IPS-NIHi7 (cell line): Measurements from ENCODE around the gene TTC21A.

ENCODE experiments used
- DNase-seq: peaks from one replicate; pipeline ENCODE4 v3.0.0; 2012; ENCODE audit warnings: mixed read lengths; ENCODE audit errors: extremely low spot score

Gene TTC21A

DNA sequence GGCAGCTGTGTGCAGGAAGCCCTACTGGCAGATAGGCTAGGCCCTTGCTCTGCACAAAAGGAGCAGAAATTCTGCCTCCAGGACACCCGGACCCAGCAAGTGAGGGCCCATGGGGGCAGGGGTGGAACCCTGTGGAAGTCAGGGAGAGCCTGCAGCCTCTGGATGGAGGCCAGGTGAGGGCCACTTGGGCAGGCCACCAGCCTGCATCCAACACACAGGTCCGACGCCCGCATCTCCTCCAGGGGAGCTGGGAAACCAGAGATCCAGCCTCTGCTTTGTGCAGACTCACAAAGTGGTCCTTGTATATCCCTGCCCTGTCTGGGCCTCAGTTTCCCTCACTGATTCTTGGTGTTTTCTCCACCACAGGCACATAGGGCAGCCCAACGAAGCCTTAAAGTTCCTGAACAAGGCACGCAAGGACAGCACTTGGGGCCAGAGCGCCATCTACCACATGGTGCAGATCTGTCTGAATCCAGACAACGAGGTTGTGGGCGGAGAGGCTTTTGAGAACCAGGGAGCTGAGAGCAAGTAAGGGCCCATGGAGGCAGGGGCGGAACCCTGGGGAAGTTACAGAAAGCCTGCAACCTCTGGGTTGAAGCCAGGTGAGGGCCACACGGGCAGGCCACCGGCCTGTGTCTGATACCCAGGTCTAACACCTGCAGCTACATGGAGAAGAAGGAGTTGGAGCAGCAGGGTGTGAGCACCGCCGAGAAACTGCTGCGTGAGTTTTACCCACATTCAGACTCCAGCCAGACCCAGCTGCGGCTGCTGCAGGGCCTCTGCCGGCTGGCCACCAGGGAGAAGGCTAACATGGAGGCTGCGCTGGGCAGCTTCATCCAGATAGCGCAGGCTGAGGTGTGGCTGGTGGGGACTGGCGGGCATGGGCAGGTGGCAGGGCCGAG, 29.3 kb downstream of the TTC21A start:
- no peak for DNase-seq

DNA sequence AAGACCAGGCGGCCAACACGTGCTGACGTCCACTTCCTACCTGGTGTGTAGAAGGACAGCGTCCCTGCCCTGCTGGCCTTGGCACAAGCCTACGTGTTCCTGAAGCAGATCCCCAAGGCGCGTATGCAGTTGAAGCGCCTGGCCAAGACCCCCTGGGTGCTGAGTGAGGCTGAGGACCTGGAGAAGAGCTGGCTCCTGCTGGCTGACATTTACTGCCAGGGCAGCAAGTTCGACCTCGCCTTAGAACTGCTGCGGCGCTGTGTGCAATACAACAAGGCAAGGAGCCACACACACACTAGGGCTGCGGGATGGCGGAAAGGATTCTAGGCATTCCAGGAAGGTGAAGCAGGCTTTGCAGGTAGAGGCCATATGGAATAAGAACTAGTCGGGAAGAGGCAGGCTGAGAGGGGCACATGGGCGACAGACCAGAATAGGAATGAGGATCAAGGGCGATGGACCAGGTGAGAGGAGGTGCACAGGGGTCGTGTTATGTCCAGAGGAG, 30.0 kb downstream of the TTC21A start:
- no peak for DNase-seq

DNA sequence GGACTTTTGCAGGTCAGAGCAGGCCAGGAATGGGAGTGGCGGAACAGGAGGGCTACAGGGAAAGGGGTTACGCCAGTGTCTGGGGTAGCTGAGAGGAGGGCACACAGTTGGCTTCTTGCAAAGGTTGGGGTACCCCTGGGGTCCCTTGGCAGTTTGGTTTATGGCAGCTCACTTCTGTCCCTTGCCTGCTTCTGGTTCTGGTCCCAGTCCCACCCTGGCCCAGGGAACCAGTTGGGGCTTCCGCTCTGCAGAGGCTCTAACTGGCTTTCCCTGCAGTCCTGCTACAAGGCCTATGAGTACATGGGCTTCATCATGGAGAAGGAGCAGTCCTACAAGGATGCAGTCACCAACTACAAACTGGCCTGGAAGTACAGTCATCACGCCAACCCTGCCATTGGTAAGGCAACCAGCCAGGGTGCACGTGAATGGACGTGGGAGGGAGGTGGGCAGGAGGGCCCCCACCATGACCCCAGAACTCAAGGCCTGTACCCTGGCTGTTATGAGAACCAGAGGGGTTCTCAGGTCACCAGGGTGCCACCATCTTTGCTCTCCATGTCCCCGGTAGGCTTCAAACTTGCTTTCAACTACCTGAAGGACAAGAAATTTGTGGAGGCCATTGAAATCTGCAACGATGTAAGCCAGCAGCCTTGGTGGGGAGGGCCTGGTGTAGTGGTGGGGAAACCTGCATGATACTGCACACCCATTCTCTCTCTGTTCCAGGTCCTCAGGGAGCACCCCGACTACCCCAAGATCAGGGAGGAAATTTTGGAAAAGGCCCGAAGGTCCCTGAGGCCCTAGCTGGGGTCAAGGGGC, 30.7 kb downstream of the TTC21A start:
- DNase-seq: no peak

DNA sequence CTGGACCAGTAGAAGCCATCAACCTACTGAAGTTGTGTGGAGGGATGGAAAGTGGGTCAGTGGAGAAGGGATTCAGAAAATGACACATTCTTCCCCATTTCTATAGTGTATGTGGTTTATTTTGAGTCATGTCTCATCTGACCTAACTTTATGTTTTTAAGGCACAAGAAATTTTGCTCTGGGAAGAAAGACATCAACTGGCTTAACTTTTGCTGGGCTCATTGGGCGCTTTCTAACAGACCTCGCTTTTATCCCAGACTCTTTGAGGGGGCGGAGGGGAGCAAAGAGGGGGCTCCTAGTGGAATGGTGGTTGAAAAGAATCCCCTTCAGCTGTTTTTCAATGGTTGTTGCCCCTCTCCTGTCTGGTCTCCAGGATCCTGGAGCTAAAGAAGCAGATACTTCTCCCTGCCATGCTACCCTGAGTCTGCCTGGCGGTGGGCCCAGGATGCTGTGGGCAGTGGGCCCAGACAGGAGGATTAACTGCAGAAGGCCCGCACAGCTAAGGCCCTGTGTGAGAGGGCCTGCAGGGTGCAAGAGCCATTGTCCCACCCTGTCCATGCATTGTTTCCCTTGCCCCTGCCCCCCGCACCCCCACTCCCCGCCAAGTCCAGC, 31.4 kb downstream of the TTC21A start:
- DNase-seq: no peak

DNA sequence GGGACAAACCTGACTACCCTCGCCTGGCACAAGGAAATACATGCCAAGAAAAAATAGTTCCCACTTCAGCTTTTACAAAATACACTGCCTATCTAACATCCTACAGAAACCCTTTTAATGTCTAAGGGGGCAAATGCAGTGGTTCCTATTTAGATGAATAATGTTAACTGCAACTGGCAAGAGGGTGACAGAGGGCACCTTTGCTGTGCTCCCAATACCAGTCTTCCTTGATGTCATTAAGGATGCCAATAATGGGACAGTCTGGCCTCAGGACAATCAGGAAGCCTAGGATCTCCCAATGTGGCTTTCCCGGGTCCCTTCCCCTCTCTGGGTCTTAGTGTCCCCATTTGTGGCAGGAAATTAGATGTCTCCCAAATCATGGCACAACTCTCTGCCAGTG, 32.0 kb downstream of the TTC21A start:
- DNase-seq: no peak

DNA sequence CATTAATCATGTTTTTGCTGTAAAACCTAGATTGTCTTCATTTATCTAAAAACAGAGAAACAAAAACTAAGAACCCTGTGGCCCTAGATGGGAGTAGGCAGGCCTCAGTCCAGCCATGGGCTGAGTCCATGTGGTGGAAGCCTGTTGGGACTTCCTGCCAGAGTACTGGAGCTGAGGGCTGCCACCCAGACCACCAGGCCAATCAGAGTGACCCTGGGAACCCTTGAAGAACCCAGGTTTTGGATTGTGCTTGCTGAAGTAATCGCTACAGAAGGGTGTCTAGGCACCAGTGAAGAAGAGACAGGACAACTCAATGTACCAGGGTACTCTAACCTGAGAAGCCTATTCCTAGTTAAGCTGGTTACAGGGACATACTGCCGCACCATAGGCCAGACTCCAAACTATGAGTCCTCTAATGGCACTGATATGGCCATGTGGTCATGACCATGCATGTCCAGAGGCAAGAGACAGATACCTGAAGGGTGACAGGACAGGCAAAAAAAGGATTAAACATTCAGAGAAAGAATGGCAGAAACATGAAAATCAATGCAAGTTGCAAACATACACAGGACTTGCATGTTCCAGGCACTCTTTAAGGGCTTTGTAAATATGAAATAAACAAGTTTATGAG, 33.0 kb downstream of the TTC21A start:
- DNase-seq: no peak

DNA sequence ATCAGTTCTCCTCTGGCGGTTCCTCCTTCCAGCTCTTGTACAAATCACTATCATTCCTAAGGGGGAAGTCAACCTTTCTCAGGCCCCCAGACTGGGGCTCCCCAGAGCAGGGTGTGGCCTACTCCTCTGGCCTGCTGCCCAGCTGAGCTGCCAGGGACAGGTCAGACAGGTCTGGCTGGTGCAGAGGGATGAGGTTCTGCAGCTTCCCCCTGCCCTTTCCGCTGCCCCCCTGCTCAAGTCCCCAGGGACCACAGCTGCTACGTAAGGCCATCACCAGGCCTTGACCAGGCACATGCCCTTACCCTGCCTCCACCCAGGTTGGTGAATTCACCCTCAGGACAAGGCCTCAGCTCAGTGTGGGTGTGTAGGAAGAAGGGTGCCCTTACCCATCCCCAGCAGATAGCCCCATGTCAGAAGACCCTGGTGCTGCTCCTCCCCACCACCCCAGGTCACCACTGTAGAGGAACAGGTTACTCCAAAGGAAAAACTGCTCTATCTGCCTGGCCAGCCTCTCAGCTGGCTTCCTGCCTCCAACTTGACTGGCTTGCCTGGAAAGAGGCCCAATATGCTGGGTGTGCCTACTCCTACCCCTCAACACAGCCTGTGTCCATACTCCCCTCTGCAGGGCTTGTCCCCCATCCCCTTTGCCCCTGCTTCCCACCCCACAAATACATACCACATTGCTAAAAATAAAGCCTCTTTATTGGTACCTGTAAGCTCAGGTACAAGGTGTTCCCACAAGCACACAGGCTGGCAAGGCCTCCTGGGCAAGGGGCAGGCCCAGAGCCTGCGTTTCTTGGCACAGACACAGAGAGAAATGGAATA, 33.9 kb downstream of the TTC21A start:
- DNase-seq: no peak

DNA sequence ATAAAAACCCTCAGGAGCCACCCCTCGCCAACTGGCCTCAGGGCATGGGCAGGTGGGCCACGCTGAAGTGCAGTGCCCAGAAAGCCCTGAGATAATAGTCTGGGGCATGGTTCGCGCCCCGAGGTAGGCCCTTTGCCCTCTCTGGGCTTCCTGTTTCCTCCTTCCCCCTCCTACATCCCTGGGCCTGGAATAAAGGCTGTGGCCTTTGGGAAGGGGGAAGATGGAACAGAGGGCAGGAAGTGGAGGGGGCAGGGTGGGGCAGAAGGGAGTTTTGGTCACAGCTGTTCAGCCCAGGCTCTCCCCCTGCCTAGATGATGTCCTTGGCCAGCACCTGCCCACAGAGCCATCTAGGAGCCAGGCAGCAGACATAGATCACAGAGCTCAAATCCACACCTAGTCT, 34.6 kb downstream of the TTC21A start:
- DNase-seq: no peak

DNA sequence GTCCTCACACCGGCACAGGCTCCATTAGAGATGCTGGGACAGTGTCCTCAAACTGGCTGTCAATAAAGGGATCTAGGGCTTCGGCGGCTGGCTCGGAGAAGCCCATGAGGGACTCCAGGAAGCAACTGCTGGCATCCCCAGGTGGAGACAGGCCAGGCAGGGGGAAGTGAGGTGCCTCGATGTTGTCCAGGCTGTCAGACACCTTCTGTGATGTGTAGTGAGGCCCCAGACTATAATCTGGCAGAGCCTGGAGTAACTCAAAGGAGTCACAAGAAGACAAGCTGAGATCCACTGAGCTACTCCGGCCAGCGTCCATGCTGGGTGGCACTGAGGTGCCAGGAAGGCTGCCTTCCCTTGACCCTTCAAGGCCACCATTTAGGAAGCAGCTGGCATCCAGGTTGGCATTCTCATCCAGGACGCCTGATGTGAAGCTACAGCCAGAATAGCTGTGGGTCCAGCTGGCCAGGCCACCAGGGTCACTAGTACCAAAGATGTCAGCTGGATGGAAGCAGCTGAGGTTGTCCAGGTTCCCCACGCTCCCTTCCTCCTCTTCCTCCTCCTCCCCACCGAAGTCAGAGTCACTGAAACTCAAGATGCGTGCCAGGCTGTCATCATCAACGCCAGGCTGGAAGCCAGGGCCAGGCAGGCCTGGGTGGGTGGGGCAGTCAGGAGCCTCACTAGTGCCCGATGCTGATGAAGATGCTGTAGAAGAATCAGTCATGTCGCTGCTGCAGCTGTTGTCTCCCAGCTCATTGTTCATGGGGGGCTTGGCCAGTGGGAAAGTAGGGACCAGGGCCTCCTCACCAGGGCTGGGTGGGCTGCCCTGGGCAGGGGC, 35.8 kb downstream of the TTC21A start:
- DNase-seq: no peak

DNA sequence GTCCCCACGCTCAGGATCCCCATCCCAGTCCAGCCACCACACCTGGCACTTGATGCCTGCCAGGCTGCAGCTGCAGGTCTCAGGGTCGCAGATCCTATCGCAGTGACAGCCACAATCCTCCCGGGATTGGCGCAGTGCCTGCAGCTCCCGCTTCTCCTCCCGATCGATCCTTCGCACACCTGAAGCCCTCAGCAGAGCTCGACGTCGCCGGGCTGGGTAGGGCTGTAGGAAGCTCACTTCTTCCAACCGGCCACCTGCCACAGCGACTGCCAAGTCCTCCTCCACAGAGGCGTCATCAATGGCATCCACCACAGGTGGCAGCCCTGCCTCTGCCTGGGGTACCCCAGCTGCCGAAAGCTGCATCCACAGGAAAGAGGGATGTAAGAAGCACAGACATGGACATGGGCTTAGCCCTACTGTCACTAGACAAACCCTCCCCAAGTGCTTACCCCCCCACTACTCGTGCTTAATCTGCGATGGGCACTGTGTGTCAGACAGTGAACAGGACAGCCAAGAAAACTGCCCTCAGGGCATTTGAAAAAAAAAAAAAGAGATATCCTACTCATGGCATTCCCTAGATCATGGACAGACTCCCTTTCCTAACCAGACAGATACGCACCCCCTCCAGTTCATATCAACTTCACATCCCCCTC, 36.7 kb downstream of the TTC21A start:
- no peak for DNase-seq

DNA sequence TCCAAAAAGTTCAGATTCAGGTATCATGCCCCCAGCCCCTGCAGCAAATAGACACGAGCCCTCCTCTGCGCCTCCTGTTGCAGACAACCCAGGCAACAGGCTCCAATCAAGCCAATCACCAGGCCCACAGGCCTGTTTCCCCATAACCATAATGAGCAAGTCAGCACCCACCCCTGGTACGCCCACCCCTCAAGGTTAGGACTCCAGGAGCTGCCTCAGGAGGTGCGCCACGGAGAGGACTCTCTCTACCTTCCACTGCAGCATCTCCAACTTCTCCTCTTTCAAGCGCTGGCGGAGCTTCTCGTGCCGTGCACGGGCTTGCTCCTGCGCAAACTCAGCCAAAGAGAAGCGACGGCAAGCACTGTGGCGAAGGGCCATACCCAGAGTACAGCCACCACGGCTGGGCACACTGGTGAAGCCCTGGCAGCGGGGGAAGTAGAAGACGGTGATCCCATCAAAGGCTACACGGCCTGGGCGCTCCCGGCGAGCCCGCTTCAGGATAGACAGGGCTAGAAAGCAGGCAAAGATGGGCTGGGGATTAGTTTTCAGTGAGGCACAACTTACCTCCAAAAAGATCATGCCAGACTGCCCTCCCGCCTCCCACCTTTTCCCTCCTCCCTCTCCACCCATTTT, 37.4 kb downstream of the TTC21A start:
- DNase-seq: no peak

DNA sequence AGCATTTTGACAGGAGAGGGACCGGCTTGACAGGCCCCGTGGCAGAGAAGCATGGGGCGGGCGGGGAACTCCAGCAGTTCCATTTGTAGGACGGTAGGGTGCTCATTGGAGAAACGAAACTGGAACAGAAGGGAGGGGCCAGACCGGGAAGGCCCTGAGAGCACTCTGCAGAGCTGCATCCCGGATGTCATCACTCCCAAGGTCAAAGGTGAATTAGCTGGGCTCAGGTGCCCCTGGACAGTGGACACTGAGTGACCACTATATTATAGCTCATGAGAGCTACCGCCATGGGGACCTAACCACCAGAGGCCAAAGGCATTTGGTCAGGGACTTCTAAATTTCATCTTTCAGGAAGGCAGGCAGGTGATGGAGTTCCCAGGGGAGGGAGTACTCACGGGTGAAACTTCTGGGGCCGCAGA, 38.6 kb downstream of the TTC21A start:
- no peak for DNase-seq

DNA sequence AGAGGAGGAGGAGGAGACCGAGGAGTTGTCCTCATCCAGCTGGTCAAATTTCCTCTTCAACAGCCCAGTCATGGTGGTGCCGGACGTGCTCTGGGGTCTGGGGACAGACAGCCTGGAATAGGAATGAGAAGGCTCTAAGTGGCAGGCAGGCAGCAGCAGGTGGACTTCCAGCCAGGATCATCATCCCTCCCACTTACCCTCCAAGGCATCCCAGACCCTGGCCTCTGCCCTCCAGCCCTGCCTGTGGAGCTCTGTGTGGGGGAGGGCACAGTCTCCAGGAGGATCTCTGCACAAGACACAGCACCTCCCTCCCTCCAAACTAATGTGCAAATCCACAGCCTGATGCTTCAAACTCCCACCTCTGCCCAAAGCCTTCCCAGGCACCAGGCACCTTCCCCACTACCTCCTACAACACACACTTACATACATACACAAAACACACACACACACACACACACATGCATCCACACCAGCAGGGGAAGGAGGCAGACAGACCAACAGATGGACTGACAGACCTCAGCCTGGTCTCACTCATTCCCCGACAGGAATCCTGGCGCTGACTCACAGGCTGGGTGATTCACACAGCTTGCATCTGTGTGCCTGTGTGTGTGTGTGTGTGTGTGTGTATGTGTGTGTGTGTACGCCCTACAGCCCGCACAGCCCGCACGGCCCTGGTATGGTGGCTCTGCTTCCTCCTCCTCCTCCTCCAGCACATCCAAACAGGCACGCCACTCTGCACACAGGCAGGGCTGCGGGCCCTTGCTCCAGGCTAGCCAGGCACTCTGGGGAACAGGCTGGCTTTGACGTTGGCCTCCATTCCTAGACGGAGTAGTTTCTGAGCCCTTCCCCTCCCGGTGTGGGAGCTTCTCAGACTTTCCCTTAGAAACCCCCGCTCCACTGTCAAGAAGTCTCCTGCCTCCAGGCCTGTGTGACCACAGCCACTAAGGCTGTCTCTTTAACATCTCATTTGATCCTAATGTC, 39.4 kb downstream of the TTC21A start:
- no peak for DNase-seq

DNA sequence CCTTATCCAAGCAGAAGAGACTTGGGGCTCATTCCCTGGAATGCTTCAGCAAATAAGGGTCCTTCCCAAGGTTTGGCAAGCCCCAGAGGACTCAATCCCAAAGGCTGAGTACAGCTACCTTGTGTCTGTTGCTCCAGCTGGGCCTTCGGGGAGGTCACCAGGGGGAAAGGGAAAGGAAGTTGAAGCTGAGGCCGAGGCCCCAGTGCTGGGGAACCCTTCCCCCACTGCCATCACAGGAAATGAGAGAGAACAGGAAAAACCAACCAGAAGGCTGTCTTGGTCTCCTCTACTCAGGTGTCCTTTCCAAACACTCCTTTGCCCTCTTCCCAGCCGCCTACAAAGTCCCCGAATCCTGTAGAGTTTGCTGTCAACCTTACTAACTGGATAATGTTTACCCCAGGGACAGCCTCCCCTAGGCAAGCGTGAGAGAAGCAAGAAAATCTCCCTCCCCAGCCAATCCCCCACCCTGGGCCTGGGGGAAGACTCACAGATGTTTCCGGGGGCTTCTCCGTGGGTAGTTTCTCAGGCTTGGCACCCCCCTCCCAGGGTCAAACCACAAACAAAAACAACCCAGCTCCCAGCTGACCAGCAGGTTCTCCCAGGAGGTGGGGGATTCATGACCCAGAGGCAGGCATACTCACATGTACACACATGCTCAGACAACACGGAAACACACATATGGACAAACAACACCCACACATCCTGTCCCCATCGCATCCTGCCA, 40.4 kb downstream of the TTC21A start:
- DNase-seq: no peak

DNA sequence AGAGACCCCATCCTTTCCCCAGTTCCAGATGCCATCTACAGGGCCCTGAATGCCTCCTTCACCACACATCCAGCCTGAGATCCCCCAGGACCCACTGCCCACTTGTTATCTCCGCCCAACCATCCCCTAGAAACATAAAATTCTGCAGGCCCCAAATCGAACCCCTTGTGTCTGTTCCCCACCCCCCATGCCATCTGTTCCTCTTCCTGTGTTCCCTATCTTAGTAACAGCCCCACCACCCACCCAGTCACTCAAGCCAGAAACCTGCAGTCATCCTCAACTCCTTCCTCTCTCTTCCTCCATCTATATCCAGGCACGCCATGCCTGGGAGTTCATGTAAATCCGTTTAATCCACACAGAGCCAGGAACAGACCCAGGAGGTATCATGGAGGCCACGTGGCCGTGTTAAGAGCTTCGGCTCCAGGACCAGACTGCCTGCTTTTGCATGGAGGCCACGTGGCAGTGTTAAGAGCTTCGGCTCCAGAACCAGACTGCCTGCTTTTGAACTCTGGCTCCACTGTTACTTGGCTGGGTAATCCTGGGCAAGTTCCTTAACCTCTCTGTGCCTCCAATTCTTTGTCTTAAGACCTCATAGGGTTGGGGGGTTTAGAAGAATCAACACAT, 41.1 kb downstream of the TTC21A start:
- DNase-seq: no peak

DNA sequence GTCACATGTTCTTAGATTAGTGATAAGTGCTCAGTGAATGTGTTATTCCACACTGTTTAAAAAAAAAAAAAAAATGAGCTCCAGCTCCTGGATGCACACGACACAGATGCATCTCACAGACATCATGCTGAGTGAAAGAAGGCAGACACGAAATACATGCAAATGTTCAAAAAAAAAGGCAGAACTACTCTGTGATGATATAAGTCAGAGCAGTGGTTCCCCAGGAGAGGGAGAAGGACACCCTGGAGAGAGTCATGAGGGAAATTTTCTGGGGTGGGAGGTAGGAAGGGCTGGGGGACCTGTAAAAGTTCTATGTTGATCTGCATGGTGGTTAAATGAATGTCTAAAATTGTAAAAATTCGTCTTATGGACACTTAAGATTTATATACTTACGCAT, 41.6 kb downstream of the TTC21A start:
- no peak for DNase-seq
